ENCODE measurements around the gene FTL. TPM values are rescaled to one million over a fixed set of nuclear protein-coding genes. Genes with fewer than 3 reads are reported as not detected.

FTL gene
- total and polyA plus RNA-seq, 2 donors from 2014 or later: 1,841 to 17,016 TPM

- peak within 1 kb of the TSS; percentile 57 to 74 for H3K27ac ChIP-seq (ENCODE audit: low read depth in 2 of 2, low read length in 2 of 2)
- H3K9me3 ChIP-seq (ENCODE audit: control insufficient read depth in 2 of 3, insufficient read depth in 1 of 3, low read length in 3 of 3): no peaks in the 10 kb centered on the region
- intact Hi-C loops (cut with DNase I): no loop called here
- FAIRE-seq: no peak
- H3K4me1 ChIP-seq (ENCODE audit: control insufficient read depth in 2 of 3, insufficient read depth in 2 of 3, low read depth in 1 of 3, low read length in 3 of 3): peaks cover 0 to 7% (median 0%) of the 10 kb centered on the region in 3 donors
- peak within 1 kb of the TSS; percentile 73 to 86 (median 81) for H3K4me3 ChIP-seq (ENCODE audit: low read length in 3 of 3)
- peaks cover 0 to 3% (median 2%) of the 10 kb centered on the region in 3 donors for H3K36me3 ChIP-seq (ENCODE audit: control insufficient read depth in 2 of 3, insufficient read depth in 3 of 3, low read length in 3 of 3)
- no peak for TF ChIP-seq CTCF (IDR thresholded peaks at IDR 0.05; ENCODE audit: borderline replicate concordance, extremely low read depth, insufficient read depth)
- H3K27me3 ChIP-seq (ENCODE audit: control insufficient read depth, insufficient read depth, low read length): no peaks in the 10 kb centered on the region
- DNase-seq: peak; percentile 97 to 99 (median 98)
- H3K9ac ChIP-seq (ENCODE audit: low read length in 3 of 3): peak within 1 kb of the TSS; percentile 27 to 91 (median 67)
Measured at GRCh38 chr19:48954595-48955307, 10.4 kb upstream of the FTL start, which contains the start of gene BAX. BAX (plus strand) TSS chr19:48954875; CDS start chr19:48954929, 54 bp downstream.

- H3K4me1 ChIP-seq (ENCODE audit: control insufficient read depth in 2 of 3, insufficient read depth in 2 of 3, low read depth in 1 of 3, low read length in 3 of 3): peaks cover 0 to 7% (median 0%) of the 10 kb centered on the region in 3 donors
- peak overlapping the region; percentile 54 to 86 (median 73) for H3K4me3 ChIP-seq (ENCODE audit: low read length in 3 of 3)
- H3K36me3 ChIP-seq (ENCODE audit: control insufficient read depth in 2 of 3, insufficient read depth in 3 of 3, low read length in 3 of 3): peaks cover 0 to 3% (median 2%) of the 10 kb centered on the region in 3 donors
- no peak for TF ChIP-seq CTCF (IDR thresholded peaks at IDR 0.05; ENCODE audit: borderline replicate concordance, extremely low read depth, insufficient read depth)
- H3K27ac ChIP-seq (ENCODE audit: low read depth in 2 of 2, low read length in 2 of 2): peak overlapping the region; percentile 15 to 74
- FAIRE-seq (no peak), DNase-seq (peak in 2 of 5 donors; percentile 61 to 67)
- H3K27me3 ChIP-seq (ENCODE audit: control insufficient read depth, insufficient read depth, low read length): no peaks in the 10 kb centered on the region
- H3K9me3 ChIP-seq (ENCODE audit: control insufficient read depth in 2 of 3, insufficient read depth in 1 of 3, low read length in 3 of 3): no peaks in the 10 kb centered on the region
- intact Hi-C loops (cut with DNase I): no loop called here
- H3K9ac ChIP-seq (ENCODE audit: low read length in 3 of 3): peak overlapping the region; percentile 22 to 91 (median 27)
Measured at GRCh38 chr19:48955308-48955958, 9.7 kb upstream of the FTL start.

- H3K27ac ChIP-seq (ENCODE audit: low read depth in 2 of 2, low read length in 2 of 2): no peak overlapping the region
- no peak overlapping the region for H3K4me3 ChIP-seq (ENCODE audit: low read length in 3 of 3)
- FAIRE-seq: no peak
- no peak for DNase-seq
- H3K27me3 ChIP-seq (ENCODE audit: control insufficient read depth, insufficient read depth, low read length): no peaks in the 10 kb centered on the region
- peaks cover 0 to 16% (median 3%) of the 10 kb centered on the region in 3 donors for H3K4me1 ChIP-seq (ENCODE audit: control insufficient read depth in 2 of 3, insufficient read depth in 2 of 3, low read depth in 1 of 3, low read length in 3 of 3)
- peaks cover 0 to 3% (median 2%) of the 10 kb centered on the region in 3 donors for H3K36me3 ChIP-seq (ENCODE audit: control insufficient read depth in 2 of 3, insufficient read depth in 3 of 3, low read length in 3 of 3)
- no peaks in the 10 kb centered on the region for H3K9me3 ChIP-seq (ENCODE audit: control insufficient read depth in 2 of 3, insufficient read depth in 1 of 3, low read length in 3 of 3)
- intact Hi-C loops (cut with DNase I): no loop called here
- no peak for TF ChIP-seq CTCF (IDR thresholded peaks at IDR 0.05; ENCODE audit: borderline replicate concordance, extremely low read depth, insufficient read depth)
- no peak overlapping the region for H3K9ac ChIP-seq (ENCODE audit: low read length in 3 of 3)
Measured at GRCh38 chr19:48958006-48958405, 7.1 kb upstream of the FTL start.
